GM12892 (cell line): ENCODE data around the gene FIBIN.

Experiments used
- POLR2A ChIP-seq: IDR thresholded peaks from 2 replicates; pipeline ENCODE4 v1.6.1; 2011; ENCODE audit warnings: low read depth, low read length, control low read depth
- POLR2AphosphoS5 ChIP-seq: IDR thresholded peaks from 2 replicates; pipeline ENCODE4 v1.6.1; 2011; ENCODE audit warnings: low read depth, low read length, control low read depth
- TAF1 ChIP-seq: IDR thresholded peaks from 2 replicates; pipeline ENCODE4 v1.6.1; 2011; ENCODE audit warnings: low read depth, mild to moderate bottlenecking, control low read depth, low read length, borderline replicate concordance

DNA sequence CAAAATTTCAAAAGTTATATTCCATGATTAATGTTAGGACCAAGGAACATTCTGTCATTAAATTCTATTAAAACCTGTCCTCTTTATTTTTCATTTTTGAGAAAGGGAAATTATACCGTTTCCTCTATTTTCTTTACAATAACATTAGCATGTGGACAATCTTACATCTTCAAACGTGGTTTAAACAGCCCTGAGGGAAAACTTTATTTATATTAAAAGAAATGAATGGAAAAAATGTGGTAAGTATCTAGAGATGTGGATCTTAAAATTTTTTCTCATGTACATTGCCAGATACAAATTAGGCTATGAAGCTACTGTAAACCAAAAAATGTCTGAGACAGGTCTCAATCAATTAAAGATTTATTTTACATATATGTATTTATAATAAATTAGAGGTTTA is 18.9 kb upstream of the FIBIN start:
- TF ChIP-seq POLR2AphosphoS5 (no peak), TAF1 (no peak), POLR2A (no peak)
